ENCODE data around the gene B3GALT6. TPM values are rescaled to one million over a fixed set of nuclear protein-coding genes. Genes with fewer than 3 reads are reported as not detected.

B3GALT6 gene
- polyA plus RNA-seq, 3 donors = 1.9 to 8.8 (median 7.2) TPM

GRCh38 chr1:1203561-1204424 is 28.2 kb upstream of the B3GALT6 start:
- 95% methylated on average over 40 of the region's 49 CpGs for WGBS (ENCODE audit: insufficient coverage)
- no peaks in the 10 kb centered on the region for H3K79me2 ChIP-seq (ENCODE audit: insufficient read depth, low read length)
- no peak overlapping the region for H3K4me2 ChIP-seq (replicated peaks; ENCODE audit: extremely low read depth, low read length, poor library complexity, severe bottlenecking)
- TF ChIP-seq CTCF (IDR thresholded peaks at IDR 0.05) = no peak
- no peaks in the 10 kb centered on the region for H3K9me3 ChIP-seq (replicated peaks in 1 of 2; ENCODE audit: control insufficient read depth in 1 of 2, insufficient read depth in 1 of 2, low read length in 2 of 2)
- no peak overlapping the region for H3K4me3 Mint-ChIP-seq
- no peak overlapping the region for H3K9ac ChIP-seq (ENCODE audit: insufficient read depth, low read length, poor library complexity, severe bottlenecking)
- peaks cover 39 to 73% (median 45%) of the 10 kb centered on the region in 3 donors for H3K27me3 Mint-ChIP-seq (ENCODE audit: low read depth in 3 of 3)
- H3K27me3 ChIP-seq (ENCODE audit: control insufficient read depth in 2 of 2, insufficient read depth in 2 of 2, low read length in 2 of 2) = peaks cover 7 to 49% of the 10 kb centered on the region in 2 donors
- no peak overlapping the region for H2AFZ ChIP-seq (ENCODE audit: insufficient read depth, low read depth, low read length, poor library complexity, severe bottlenecking)
- no peak for DNase-seq
- H3K27ac ChIP-seq (ENCODE audit: low read depth in 1 of 2, low read length in 2 of 2) = no peak overlapping the region
- peaks cover 0 to 4% (median 2%) of the 10 kb centered on the region in 7 donors for H3K9me3 Mint-ChIP-seq
- no peaks in the 10 kb centered on the region for H3K36me3 ChIP-seq (replicated peaks in 1 of 2; ENCODE audit: control insufficient read depth in 1 of 2, insufficient read depth in 2 of 2, low read length in 2 of 2)
- H3K4me1 ChIP-seq (ENCODE audit: control insufficient read depth in 1 of 2, insufficient read depth in 2 of 2, low read length in 2 of 2) = no peaks in the 10 kb centered on the region
- peaks cover 0 to 1% of the 10 kb centered on the region in 2 donors for H3K36me3 Mint-ChIP-seq
- peaks cover 3% of the 10 kb centered on the region for H3K4me1 Mint-ChIP-seq
- no peak overlapping the region for H3K27ac Mint-ChIP-seq
- intact Hi-C loops (cut with micrococcal nuclease) = no loop called here
- no peaks in the 10 kb centered on the region for H4K20me1 ChIP-seq (ENCODE audit: insufficient read depth, low read length)
- no peak overlapping the region for H3K4me3 ChIP-seq (replicated peaks in 1 of 3; ENCODE audit: low read depth in 2 of 3, low read length in 3 of 3)

GRCh38 chr1:1204425-1204920 is 27.6 kb upstream of the B3GALT6 start:
- peaks cover 0 to 1% of the 10 kb centered on the region in 2 donors for H3K36me3 Mint-ChIP-seq
- no peak overlapping the region for H3K27ac ChIP-seq (ENCODE audit: low read depth in 1 of 2, low read length in 2 of 2)

More at GRCh38 chr1:1204425-1204920, 27.6 kb upstream of the B3GALT6 start:
- peaks cover 45 to 77% (median 50%) of the 10 kb centered on the region in 3 donors for H3K27me3 Mint-ChIP-seq (ENCODE audit: low read depth in 3 of 3)
- peaks cover 5% of the 10 kb centered on the region for H3K4me1 Mint-ChIP-seq
- H3K9me3 Mint-ChIP-seq = peaks cover 0 to 5% (median 2%) of the 10 kb centered on the region in 7 donors
- no peaks in the 10 kb centered on the region for H4K20me1 ChIP-seq (ENCODE audit: insufficient read depth, low read length)
- no peak overlapping the region for H3K4me3 ChIP-seq (replicated peaks in 1 of 3; ENCODE audit: low read depth in 2 of 3, low read length in 3 of 3)
- peaks cover 7 to 55% of the 10 kb centered on the region in 2 donors for H3K27me3 ChIP-seq (ENCODE audit: control insufficient read depth in 2 of 2, insufficient read depth in 2 of 2, low read length in 2 of 2)
- no peaks in the 10 kb centered on the region for H3K36me3 ChIP-seq (replicated peaks in 1 of 2; ENCODE audit: control insufficient read depth in 1 of 2, insufficient read depth in 2 of 2, low read length in 2 of 2)
- no peak for TF ChIP-seq CTCF (IDR thresholded peaks at IDR 0.05)
- H3K4me2 ChIP-seq (replicated peaks; ENCODE audit: extremely low read depth, low read length, poor library complexity, severe bottlenecking) = no peak overlapping the region
- no peak overlapping the region for H3K4me3 Mint-ChIP-seq
- no peak overlapping the region for H3K9ac ChIP-seq (ENCODE audit: insufficient read depth, low read length, poor library complexity, severe bottlenecking)
- H2AFZ ChIP-seq (ENCODE audit: insufficient read depth, low read depth, low read length, poor library complexity, severe bottlenecking) = no peak overlapping the region
- H3K9me3 ChIP-seq (replicated peaks in 1 of 2; ENCODE audit: control insufficient read depth in 1 of 2, insufficient read depth in 1 of 2, low read length in 2 of 2) = no peaks in the 10 kb centered on the region
- H3K27ac Mint-ChIP-seq = no peak overlapping the region
- WGBS (ENCODE audit: insufficient coverage) = 96% methylated on average over 5 of the region's 8 CpGs
- H3K79me2 ChIP-seq (ENCODE audit: insufficient read depth, low read length) = no peaks in the 10 kb centered on the region
- no peak for DNase-seq
- intact Hi-C loops (cut with micrococcal nuclease) = no loop called here
- H3K4me1 ChIP-seq (ENCODE audit: control insufficient read depth in 1 of 2, insufficient read depth in 2 of 2, low read length in 2 of 2) = no peaks in the 10 kb centered on the region

Measured in CD14-positive monocyte (primary cell).